Measurements from ENCODE around the gene RPL10. TPM values are rescaled to one million over a fixed set of nuclear protein-coding genes. Genes with fewer than 3 reads are reported as not detected.

RPL10 gene
- total RNA-seq, 4 donors from 2014 or later, result 6,220 to 8,957 (median 7,673) TPM

DNA sequence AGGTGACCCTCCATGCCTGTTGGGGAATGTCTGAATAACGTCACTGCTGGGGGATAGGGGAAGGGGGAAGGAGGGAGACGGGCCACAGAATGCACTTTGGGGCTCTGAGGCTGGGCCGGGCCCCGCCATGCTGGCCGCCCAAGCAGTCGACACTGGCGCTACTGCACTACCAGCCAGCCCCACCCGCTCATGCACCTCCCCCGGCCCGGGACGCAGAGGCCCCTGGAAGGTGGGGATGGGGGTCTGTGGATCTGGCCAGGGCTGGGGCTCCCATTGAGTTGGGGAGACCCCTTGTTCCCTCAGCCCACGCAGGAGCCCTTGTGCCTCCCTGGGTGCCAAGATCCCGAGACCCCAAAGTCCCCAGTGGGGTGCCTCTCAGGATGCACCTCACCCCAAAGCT, 41.6 kb upstream of the RPL10 start:
- ATAC-seq (ENCODE audit: low FRiP score) (no peak), DNase-seq (ENCODE audit: low spot score) (no peak)
- TF ChIP-seq, protein P1, sequence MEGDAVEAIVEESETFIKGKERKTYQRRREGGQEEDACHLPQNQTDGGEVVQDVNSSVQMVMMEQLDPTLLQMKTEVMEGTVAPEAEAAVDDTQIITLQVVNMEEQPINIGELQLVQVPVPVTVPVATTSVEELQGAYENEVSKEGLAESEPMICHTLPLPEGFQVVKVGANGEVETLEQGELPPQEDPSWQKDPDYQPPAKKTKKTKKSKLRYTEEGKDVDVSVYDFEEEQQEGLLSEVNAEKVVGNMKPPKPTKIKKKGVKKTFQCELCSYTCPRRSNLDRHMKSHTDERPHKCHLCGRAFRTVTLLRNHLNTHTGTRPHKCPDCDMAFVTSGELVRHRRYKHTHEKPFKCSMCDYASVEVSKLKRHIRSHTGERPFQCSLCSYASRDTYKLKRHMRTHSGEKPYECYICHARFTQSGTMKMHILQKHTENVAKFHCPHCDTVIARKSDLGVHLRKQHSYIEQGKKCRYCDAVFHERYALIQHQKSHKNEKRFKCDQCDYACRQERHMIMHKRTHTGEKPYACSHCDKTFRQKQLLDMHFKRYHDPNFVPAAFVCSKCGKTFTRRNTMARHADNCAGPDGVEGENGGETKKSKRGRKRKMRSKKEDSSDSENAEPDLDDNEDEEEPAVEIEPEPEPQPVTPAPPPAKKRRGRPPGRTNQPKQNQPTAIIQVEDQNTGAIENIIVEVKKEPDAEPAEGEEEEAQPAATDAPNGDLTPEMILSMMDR (IDR thresholded peaks at IDR 0.05), result no peak

DNA sequence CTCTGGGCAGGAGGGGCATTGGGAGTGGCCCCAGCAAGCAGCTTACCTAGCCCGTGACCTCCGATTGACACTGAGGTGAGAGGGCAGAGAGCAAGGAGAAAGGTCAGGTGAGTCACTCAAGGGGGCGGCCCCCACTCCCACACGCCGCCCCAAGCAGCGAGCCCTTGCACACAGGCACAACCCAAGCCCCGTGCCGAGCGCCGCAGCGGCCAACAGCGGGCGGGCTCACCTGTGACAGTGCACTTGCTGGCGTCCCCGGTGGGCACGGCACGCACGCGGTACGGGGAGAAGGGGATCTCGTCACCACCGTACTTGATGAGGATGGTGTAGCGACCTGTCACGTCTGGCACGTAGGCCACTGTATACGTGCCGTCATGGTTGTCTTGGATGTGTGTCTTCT, 41.0 kb upstream of the RPL10 start:
- TF ChIP-seq, protein P1 (IDR thresholded peaks at IDR 0.05), result no peak
- no peak for ATAC-seq (ENCODE audit: low FRiP score)
- DNase-seq (ENCODE audit: low spot score), result no peak

DNA sequence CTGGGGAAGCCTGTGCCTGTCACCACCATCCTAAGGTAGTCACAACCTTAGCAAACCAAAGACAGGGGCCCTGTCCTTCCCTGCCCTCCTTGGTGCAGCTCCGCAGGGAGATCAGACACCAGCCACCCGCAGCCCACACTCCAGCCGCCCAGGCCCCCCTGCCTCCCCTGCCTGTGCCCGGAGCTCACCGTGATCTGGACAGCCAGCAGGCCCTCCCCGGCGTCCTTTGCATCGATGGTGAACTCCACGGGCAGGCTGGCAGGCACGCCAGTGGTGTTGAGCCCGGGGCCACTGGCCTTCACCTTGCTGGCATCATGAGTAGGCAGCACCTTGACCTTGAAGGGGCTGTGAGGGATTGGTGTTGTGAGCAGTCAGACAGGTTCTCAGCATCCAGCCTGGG, 40.2 kb upstream of the RPL10 start:
- no peak for DNase-seq (ENCODE audit: low spot score)
- TF ChIP-seq, protein P1 (IDR thresholded peaks at IDR 0.05), result no peak
- no peak for ATAC-seq (ENCODE audit: low FRiP score)

DNA sequence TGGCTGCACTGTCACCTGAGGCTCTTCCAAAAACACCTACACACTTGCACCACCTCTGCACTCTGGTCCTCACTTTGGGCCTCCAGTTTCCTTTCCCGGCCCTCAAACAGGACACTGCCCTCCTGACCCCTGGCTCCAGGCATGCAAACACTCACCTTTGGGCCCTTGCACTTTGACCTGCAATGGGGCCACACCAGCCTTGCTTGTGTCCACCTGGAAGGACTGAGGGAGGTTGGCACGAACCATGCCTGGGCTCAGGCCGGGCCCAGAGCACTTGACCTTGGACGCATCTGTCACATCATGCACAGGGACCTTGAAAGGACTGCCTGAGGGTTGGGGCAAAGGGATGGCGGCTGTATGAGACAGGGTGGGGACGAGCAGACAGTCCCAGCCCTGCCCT, 39.3 kb upstream of the RPL10 start:
- ATAC-seq (ENCODE audit: low FRiP score) (no peak), DNase-seq (ENCODE audit: low spot score) (no peak)
- TF ChIP-seq, protein P1 (IDR thresholded peaks at IDR 0.05), result no peak

DNA sequence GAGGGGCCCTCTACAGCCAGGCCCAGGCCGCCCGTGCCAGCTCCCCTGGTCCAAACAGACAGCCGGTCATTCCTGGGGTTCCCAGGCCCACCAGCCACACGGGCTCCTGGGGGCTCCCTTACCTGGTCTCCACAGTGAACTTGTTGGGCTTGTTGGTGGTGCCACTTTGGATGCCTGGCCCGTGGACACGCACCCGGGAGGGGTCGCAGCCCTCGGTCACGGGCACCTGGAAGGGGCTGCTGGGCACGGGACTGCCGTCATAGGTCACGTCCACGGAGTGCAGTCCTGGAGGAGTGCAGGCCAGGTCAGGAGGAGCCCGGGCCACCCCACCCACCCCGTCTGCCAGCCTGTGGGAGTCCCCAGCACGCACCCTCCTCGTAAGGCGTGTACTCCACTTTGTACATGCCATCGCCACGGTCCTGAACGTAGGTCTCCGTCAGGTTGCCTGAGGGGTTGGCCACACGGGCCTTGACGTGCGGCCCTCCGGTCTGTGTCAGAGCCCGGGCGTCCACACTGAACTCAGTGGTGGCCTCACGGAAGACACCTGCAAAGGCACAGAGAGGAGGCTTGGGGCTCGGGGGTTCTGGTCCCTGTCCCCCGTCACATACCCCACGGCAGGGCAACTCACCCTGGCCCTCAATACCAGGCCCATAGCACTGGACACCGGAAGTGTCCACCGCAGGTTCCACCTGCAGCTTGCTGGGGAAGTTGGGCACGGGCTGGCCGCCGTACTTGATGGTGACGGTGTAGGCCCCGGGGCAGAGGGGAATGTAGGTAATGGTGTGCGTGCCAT, 38.6 kb upstream of the RPL10 start:
- DNase-seq (ENCODE audit: low spot score) (no peak), ATAC-seq (ENCODE audit: low FRiP score) (no peak)
- TF ChIP-seq, protein P1 (IDR thresholded peaks at IDR 0.05), result no peak

DNA sequence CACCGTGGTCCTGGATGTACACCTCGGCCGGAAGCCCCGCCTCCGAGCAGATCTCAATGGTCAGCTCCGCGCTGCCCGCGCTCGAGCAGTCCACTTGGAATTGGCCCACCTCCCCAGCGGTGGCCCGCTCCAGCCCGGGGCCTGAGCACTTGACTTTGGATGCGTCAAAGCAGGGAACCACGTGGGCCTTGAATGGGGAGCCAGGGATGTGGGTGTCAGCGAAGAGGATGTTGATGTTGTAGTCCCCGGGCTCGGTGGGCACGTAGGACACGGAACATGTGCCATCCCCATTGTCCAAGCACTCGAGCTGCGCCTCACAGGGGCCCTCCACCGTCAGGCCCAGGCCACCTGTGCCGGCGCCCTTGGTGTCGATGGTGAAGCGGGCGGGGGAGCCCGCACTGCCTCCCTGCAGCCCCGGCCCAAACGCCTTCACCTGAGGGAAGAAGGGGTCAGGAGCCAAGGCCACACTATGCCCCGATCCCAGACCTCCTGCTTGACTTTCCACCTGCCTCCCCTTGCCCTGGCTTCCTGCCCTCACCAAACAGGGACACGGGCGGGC, 37.9 kb upstream of the RPL10 start:
- TF ChIP-seq, protein P1 (IDR thresholded peaks at IDR 0.05), result no peak
- DNase-seq (ENCODE audit: low spot score) (no peak), ATAC-seq (ENCODE audit: low FRiP score) (no peak)
